K562 (cell line): Measurements from ENCODE around the gene RNF207. TPM values are rescaled to one million over a fixed set of nuclear protein-coding genes. Genes with fewer than 3 reads are reported as not detected.

ENCODE experiments used
- DNMT1 ChIP-seq: fragments of 450-650 bp; IDR thresholded peaks from 2 replicates; pipeline ENCODE4 v1.6.1; 2016; ENCODE audit warnings: antibody characterized with exemption, mild to moderate bottlenecking
- ESRRA ChIP-seq: fragments of 450-650 bp; IDR thresholded peaks from 2 replicates; pipeline ENCODE4 v1.6.1; 2014; ENCODE audit warnings: low read depth, mild to moderate bottlenecking, moderate library complexity, borderline replicate concordance
- HCFC1 ChIP-seq: IDR thresholded peaks from 2 replicates; pipeline ENCODE4 v1.6.1; 2012; ENCODE audit warnings: low read depth, low read length, improper control_type of control experiment
- HDGF ChIP-seq: fragments of 450-650 bp; IDR thresholded peaks from 2 replicates; pipeline ENCODE4 v1.6.1; 2016
- ILF3 ChIP-seq: fragments of 450-650 bp; IDR thresholded peaks from 2 replicates; pipeline ENCODE4 v1.6.1; 2018; ENCODE audit warnings: antibody characterized with exemption, mild to moderate bottlenecking, moderate library complexity, borderline replicate concordance
- KDM4B ChIP-seq, 2 experiments: fragments of 450-650 bp in 1 of 2; sonication (generic) in 1 of 2; IDR thresholded peaks; 2 replicates each; pipeline ENCODE4 v1.6.1; 2016 to 2017; ENCODE audit warnings: borderline replicate concordance in 2 of 2, antibody characterized with exemption in 1 of 2, low read depth in 1 of 2, mild to moderate bottlenecking in 1 of 2
- MTA1 ChIP-seq: fragments of 450-650 bp; IDR thresholded peaks from 2 replicates; pipeline ENCODE4 v1.6.1; 2017; ENCODE audit warnings: borderline replicate concordance
- PHF21A ChIP-seq: fragments of 450-650 bp; IDR thresholded peaks from 2 replicates; pipeline ENCODE4 v1.6.1; 2017; ENCODE audit warnings: low read depth, borderline replicate concordance
- POLR2A ChIP-seq: fragments of 450-650 bp; conservative IDR thresholded peaks from 2 replicates; pipeline ENCODE4 v1.6.1; 2016
- REST ChIP-seq, 2 experiments: fragments of 450-650 bp; formaldehyde crosslinking in 1 of 2; IDR thresholded peaks; 2 replicates each; pipeline versions ENCODE4 v1.4.0 to v1.6.1; 2014 to 2020; ENCODE audit warnings: mild to moderate bottlenecking in 2 of 2, borderline replicate concordance in 1 of 2, low read depth in 1 of 2
- SMARCB1 ChIP-seq: IDR thresholded peaks from 2 replicates; pipeline ENCODE4 v1.6.1; 2011; ENCODE audit warnings: improper control_type of control experiment, low read depth; ENCODE audit not compliant: insufficient read length
- ZKSCAN1 ChIP-seq: fragments of 150-350 bp; IDR thresholded peaks from 2 replicates; pipeline ENCODE4 v1.6.1; 2016; ENCODE audit warnings: low read depth, low read length
- ZNF224 ChIP-seq: sonication (generic); formaldehyde crosslinking; IDR thresholded peaks from 2 replicates; pipeline ENCODE4 v1.8.0; 2022; ENCODE audit warnings: mild to moderate bottlenecking, missing genetic modification reagents
- ZNF408 ChIP-seq: fragments of 250-450 bp; sonication (Bioruptor Pico); IDR thresholded peaks from 2 replicates; pipeline ENCODE4 v1.4.0; 2020; ENCODE audit warnings: low read depth, mild to moderate bottlenecking, moderate library complexity
- ZNF764 ChIP-seq: fragments of 250-450 bp; sonication (Bioruptor Pico); IDR thresholded peaks from 2 replicates; pipeline ENCODE4 v1.4.0; 2020; ENCODE audit warnings: low read depth, mild to moderate bottlenecking, moderate library complexity
- ZZZ3 ChIP-seq: fragments of 450-650 bp; IDR thresholded peaks from 2 replicates; pipeline ENCODE4 v1.6.1; 2016; ENCODE audit warnings: antibody characterized with exemption, mild to moderate bottlenecking, moderate library complexity
- polyA plus RNA-seq, 8 experiments: library from polyadenylated mRNA; depleted of rRNA in 4 of 8; stranded (reverse) in 5 of 8; unstranded in 3 of 8; fragments of >200 nt; fragmentation: Nextera tagmentation in 2 of 8; fragmentation: Illumina TruSeq in 1 of 8; extraction: Ambion mirVana in 2 of 8; extraction: Trizol in 1 of 8; gene quantifications; 2 replicates each; pipeline versions ENCODE4 v1.2.1 to v1.2.3, GENCODE V29; 2011 to 2014; ENCODE audit warnings: inconsistent platforms in 1 of 8, missing spikeins in 1 of 8
- total RNA-seq, 7 experiments: library from RNA; depleted of rRNA in 6 of 7; stranded (reverse); fragments of >200 nt in 6 of 7; fragmentation: Illumina TruSeq in 2 of 7; extraction: Trizol in 2 of 7; gene quantifications; 2 replicates each; pipeline versions ENCODE4 v1.2.1 to v1.2.3, GENCODE V29; 2011 to 2021; ENCODE audit warnings: low replicate concordance in 1 of 7
- TF ChIP-seq, protein P1 (sequence below): fragments of 250-450 bp; sonication (Bioruptor Pico); IDR thresholded peaks from 2 replicates; pipeline ENCODE4 v1.4.0; 2020
- TF ChIP-seq, protein P2 (sequence below): sonication (generic); formaldehyde crosslinking; IDR thresholded peaks from 2 replicates; pipeline ENCODE4 v1.8.0; 2022; ENCODE audit warnings: mild to moderate bottlenecking, missing genetic modification reagents

The RNF207 gene
- total and polyA plus RNA-seq, 9 of the 15 experiments (the other 6 are each of a cell fraction or from before 2014, with no cell fraction given), result 2.7 to 30.6 (median 12.9) TPM

DNA sequence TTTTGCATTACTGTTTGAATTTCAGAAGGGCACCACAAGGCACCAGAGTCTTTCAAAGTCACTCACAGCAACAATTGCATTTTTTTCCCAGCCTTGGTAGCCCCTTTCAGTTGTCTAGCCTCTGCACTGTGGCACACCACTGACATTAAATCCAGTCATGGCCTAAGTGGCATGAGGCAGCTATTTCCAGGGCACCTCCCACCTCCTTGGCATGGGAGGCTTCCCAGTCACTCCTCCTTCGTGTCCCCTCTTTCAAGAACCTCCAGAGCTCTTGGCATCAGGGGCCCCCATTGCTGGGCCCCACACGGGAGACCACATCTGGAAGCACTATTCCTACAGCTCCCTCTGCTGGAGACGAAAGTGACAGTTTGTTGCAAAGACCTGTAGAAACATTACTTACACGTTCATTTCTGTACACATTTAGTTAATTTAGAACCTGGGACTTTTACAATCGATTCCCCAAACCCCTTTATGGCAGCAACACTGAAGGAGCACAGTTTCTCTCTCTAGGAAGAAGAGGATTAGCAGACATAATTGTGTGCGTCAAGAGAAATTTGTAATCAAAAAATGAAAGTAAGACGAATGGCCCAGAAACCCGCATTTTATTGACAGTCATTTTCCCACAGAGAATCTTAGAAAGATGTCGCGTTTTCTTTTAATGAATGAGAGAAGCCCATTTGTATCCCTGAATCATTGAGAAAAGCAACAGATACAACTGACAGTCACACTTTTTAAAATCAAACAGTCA is 20.1 kb upstream of the RNF207 start (continued):
- TF ChIP-seq, protein P1, sequence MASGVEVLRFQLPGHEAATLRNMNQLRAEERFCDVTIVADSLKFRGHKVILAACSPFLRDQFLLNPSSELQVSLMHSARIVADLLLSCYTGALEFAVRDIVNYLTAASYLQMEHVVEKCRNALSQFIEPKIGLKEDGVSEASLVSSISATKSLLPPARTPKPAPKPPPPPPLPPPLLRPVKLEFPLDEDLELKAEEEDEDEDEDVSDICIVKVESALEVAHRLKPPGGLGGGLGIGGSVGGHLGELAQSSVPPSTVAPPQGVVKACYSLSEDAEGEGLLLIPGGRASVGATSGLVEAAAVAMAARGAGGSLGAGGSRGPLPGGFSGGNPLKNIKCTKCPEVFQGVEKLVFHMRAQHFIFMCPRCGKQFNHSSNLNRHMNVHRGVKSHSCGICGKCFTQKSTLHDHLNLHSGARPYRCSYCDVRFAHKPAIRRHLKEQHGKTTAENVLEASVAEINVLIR (CRISPR knock-in tag), result no peak
- TF ChIP-seq ZNF408 (no peak), REST (IDR thresholded peaks at IDR 0.05; ENCODE audit: borderline replicate concordance) (peak; percentile 61; the same call in 1 of the 2 replicates), REST (CRISPR knock-in tag; IDR thresholded peaks at IDR 0.05; ENCODE audit: low read depth) (no peak), HCFC1 (no peak), MTA1 (no peak), ESRRA (no peak), SMARCB1 (no peak), ILF3 (no peak), ZKSCAN1 (no peak), ZZZ3 (peak; percentile 37; the same call in 1 of the 2 replicates), KDM4B (IDR thresholded peaks at IDR 0.05; ENCODE audit: borderline replicate concordance in 2 of 2, low read depth in 1 of 2) (0 out of 4 replicates have a peak, but pooled peaks of 1 of the 2 experiments have one; percentile 55), ZNF764 (CRISPR knock-in tag) (no peak), POLR2A (peak; percentile 76), DNMT1 (no peak), HDGF (no peak), ZNF224 (CRISPR knock-in tag) (no peak), PHF21A (no peak)
- TF ChIP-seq, protein P2, sequence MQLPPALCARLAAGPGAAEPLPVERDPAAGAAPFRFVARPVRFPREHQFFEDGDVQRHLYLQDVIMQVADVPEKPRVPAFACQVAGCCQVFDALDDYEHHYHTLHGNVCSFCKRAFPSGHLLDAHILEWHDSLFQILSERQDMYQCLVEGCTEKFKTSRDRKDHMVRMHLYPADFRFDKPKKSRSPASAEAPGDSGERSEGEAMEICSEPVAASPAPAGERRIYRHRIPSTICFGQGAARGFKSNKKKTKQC (CRISPR knock-in tag), result no peak
